Measurements from ENCODE around the gene RNU5D-1. TPM values are rescaled to one million over a fixed set of nuclear protein-coding genes. Genes with fewer than 3 reads are reported as not detected.

RNU5D-1 gene
- total RNA-seq, 2 donors from 2014 or later: not detected

- peaks cover 65% of the 10 kb centered on the region for H3K36me3 Mint-ChIP-seq (ENCODE audit: low read depth)
- H3K4me1 Mint-ChIP-seq: no peaks in the 10 kb centered on the region
- Histone ChIP-seq H3K9ac (ENCODE audit: extremely low read depth, low read length, poor library complexity, severe bottlenecking) (no peak overlapping the region), H3K36me3 (ENCODE audit: control insufficient read depth, insufficient read depth, low read length) (peaks cover 69% of the 10 kb centered on the region), H3K27me3 (ENCODE audit: control insufficient read depth, insufficient read depth, low read length, poor library complexity, severe bottlenecking) (no peaks in the 10 kb centered on the region), H3K4me3 (ENCODE audit: low read length) (no peak overlapping the region), H3K27ac (ENCODE audit: low read depth, low read length) (no peak overlapping the region), H3K9me3 (ENCODE audit: control insufficient read depth, low read length) (no peaks in the 10 kb centered on the region), H3K4me1 (ENCODE audit: control insufficient read depth, insufficient read depth, low read length) (no peaks in the 10 kb centered on the region)
- no peaks in the 10 kb centered on the region for H3K9me3 Mint-ChIP-seq
- DNase-seq: no peak
- TF ChIP-seq, protein P1, sequence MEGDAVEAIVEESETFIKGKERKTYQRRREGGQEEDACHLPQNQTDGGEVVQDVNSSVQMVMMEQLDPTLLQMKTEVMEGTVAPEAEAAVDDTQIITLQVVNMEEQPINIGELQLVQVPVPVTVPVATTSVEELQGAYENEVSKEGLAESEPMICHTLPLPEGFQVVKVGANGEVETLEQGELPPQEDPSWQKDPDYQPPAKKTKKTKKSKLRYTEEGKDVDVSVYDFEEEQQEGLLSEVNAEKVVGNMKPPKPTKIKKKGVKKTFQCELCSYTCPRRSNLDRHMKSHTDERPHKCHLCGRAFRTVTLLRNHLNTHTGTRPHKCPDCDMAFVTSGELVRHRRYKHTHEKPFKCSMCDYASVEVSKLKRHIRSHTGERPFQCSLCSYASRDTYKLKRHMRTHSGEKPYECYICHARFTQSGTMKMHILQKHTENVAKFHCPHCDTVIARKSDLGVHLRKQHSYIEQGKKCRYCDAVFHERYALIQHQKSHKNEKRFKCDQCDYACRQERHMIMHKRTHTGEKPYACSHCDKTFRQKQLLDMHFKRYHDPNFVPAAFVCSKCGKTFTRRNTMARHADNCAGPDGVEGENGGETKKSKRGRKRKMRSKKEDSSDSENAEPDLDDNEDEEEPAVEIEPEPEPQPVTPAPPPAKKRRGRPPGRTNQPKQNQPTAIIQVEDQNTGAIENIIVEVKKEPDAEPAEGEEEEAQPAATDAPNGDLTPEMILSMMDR (conservative IDR thresholded peaks at IDR 0.05): no peak
- H3K4me3 Mint-ChIP-seq: no peak overlapping the region
- no peak overlapping the region for H3K27ac Mint-ChIP-seq
- 93 to 100% methylated on average over 3 of the region's 3 CpGs for WGBS, 2 experiments (ENCODE audit: insufficient coverage in 1 of 2, insufficient read length in 1 of 2)
- H3K27me3 Mint-ChIP-seq (ENCODE audit: insufficient read depth): no peaks in the 10 kb centered on the region
Measured at GRCh38 chr1:44760876-44761275, 29.9 kb upstream of the RNU5D-1 start.

DNA sequence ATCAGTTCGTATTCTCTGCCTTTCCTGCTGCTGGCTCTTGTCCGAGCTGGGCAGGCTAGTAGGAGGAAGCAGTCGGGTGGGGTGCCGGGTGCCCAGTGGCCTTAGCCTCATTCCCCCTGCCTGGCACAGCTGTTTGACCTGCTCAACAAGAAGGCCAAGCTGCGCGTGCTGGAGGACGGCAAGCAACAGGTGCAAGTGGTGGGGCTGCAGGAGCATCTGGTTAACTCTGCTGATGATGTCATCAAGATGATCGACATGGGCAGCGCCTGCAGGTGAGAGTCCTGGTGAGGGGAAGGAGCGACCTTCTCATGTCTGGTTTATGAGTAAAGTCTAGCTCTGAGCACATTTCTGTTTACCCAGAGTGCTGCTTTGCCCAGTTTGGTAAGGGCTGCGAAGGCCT lies 28.1 kb upstream of the RNU5D-1 start:
- DNase-seq: no peak
- H3K27me3 ChIP-seq (ENCODE audit: control insufficient read depth, insufficient read depth, low read length, poor library complexity, severe bottlenecking): no peaks in the 10 kb centered on the region
- no peak overlapping the region for H3K27ac ChIP-seq (ENCODE audit: low read depth, low read length)
- 85 to 87% methylated on average over 10 to 11 of the region's 11 CpGs for WGBS, 2 experiments (ENCODE audit: insufficient coverage in 1 of 2, insufficient read length in 1 of 2)
- H3K36me3 ChIP-seq (ENCODE audit: control insufficient read depth, insufficient read depth, low read length): peaks cover 83% of the 10 kb centered on the region
- H3K4me1 Mint-ChIP-seq: no peaks in the 10 kb centered on the region
- H3K4me3 ChIP-seq (ENCODE audit: low read length): no peak overlapping the region
- no peak overlapping the region for H3K4me3 Mint-ChIP-seq
- H3K9me3 Mint-ChIP-seq: no peaks in the 10 kb centered on the region
- no peaks in the 10 kb centered on the region for H3K27me3 Mint-ChIP-seq (ENCODE audit: insufficient read depth)
- H3K27ac Mint-ChIP-seq: no peak overlapping the region
- TF ChIP-seq, protein P1 (conservative IDR thresholded peaks at IDR 0.05): no peak
- H3K9ac ChIP-seq (ENCODE audit: extremely low read depth, low read length, poor library complexity, severe bottlenecking): no peak overlapping the region
- H3K36me3 Mint-ChIP-seq (ENCODE audit: low read depth): peaks cover 76% of the 10 kb centered on the region
- no peaks in the 10 kb centered on the region for H3K9me3 ChIP-seq (ENCODE audit: control insufficient read depth, low read length)
- H3K4me1 ChIP-seq (ENCODE audit: control insufficient read depth, insufficient read depth, low read length): no peaks in the 10 kb centered on the region

GRCh38 chr1:44757420-44757819 lies 26.4 kb upstream of the RNU5D-1 start:
- no peaks in the 10 kb centered on the region for H3K4me1 Mint-ChIP-seq
- TF ChIP-seq, protein P1 (conservative IDR thresholded peaks at IDR 0.05): no peak
- H3K4me3 ChIP-seq (ENCODE audit: low read length): no peak overlapping the region
- no peaks in the 10 kb centered on the region for H3K27me3 Mint-ChIP-seq (ENCODE audit: insufficient read depth)
- peaks cover 84% of the 10 kb centered on the region for H3K36me3 ChIP-seq (ENCODE audit: control insufficient read depth, insufficient read depth, low read length)
- H3K9ac ChIP-seq (ENCODE audit: extremely low read depth, low read length, poor library complexity, severe bottlenecking): no peak overlapping the region
- no peaks in the 10 kb centered on the region for H3K4me1 ChIP-seq (ENCODE audit: control insufficient read depth, insufficient read depth, low read length)
- no peak overlapping the region for H3K4me3 Mint-ChIP-seq
- H3K9me3 ChIP-seq (ENCODE audit: control insufficient read depth, low read length): no peaks in the 10 kb centered on the region
- H3K9me3 Mint-ChIP-seq: no peaks in the 10 kb centered on the region
- H3K27me3 ChIP-seq (ENCODE audit: control insufficient read depth, insufficient read depth, low read length, poor library complexity, severe bottlenecking): no peaks in the 10 kb centered on the region
- 100% methylated on average over 1 to 2 of the region's 2 CpGs for WGBS, 2 experiments (ENCODE audit: insufficient coverage in 1 of 2, insufficient read length in 1 of 2)
- DNase-seq: no peak
- no peak overlapping the region for H3K27ac Mint-ChIP-seq
- H3K36me3 Mint-ChIP-seq (ENCODE audit: low read depth): peaks cover 74% of the 10 kb centered on the region
- H3K27ac ChIP-seq (ENCODE audit: low read depth, low read length): no peak overlapping the region
